Activated naive CD4-positive, alpha-beta T cell treated with Interleukin-2 at 50 U/mL for 16 hours (primary cell): ENCODE measurements around the gene ZNF302.

Source experiments
- DNase-seq: peaks from one replicate; pipeline ENCODE4 v3.0.0-alpha.2; 2020

Gene ZNF302

DNA sequence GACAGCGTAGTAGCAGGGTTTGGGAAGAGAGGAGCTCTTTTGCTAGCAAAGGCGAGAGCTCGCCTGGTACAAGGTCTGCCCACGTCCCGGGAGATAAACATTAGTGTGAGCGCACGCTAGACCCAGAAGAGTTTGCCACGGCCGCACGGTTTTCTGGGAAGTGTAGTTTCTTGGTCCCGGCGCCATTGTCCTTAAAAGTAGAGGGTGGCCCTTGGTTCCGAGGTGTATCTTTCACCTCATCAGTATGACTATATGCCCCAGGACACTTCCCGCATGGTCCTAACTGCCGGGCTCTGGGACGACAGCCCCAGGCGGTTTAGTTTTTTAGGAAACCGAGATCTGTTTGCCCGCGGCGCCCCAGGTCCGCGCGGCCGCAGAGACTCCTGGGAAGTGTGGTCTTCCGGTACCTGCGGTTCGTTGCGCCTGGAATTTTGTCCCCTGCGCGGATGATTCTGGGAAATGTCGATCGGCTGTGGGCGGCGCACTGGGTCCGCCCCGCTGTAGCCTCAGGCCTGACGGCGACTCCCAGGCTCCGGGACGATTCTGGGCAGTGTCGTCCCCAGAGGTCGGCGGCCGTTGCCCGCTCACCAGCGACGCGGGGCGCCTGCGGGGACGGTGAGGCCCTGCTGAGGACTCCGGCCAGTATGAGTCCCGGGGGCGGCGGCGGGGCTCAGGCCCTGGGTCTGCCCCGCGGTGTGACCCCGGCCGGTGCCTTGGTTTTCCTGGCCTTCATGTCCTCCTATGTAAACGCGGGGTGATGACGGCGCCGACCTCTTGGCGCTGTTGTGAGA, 56.5 kb downstream of the ZNF302 start, which contains the start of gene ZNF181:
ZNF181 (plus strand) TSS at position 498 of the 791 bp plus-strand sequence. CDS start 795 bp downstream, outside the sequence.
- peak; percentile 81 for DNase-seq

DNA sequence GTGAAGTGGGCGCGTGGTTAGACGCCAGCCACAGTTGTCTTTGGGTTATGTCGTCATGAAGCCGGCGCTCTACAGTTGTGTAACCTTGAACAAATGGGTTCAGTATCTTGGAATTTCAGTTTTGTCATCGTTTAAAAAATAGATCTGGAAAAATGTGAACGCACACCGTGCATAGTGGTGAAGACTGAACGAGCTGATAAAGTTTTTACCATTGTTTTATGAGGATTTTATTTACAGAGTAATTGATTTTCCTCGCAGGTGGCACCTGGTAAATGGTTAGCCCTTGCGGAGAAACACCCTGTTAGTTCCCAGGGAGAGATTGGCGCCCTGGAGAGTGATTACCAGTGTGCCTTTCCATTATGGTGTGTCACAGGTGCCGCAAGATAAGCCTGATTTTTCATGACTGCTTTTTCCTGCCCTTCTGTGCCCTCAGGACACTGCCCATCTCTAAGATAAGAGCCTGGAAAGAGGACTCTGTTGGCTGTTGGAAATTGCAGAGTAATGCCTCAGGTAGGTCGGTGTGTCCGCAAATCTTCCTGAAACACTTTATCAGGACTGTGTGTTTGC, 57.1 kb downstream of the ZNF302 start:
- DNase-seq, result no peak
